ENCODE results near the gene LCMT2. TPM values are rescaled to one million over a fixed set of nuclear protein-coding genes. Genes with fewer than 3 reads are reported as not detected.
"Not testable (repeated sequence)": the region's sequence is repeated elsewhere in the genome, so short reads cannot be mapped to it uniquely, and the experiment has no call there.

The LCMT2 gene
- total RNA-seq, 1 donor from 2014 or later, result 15.7 TPM

DNA sequence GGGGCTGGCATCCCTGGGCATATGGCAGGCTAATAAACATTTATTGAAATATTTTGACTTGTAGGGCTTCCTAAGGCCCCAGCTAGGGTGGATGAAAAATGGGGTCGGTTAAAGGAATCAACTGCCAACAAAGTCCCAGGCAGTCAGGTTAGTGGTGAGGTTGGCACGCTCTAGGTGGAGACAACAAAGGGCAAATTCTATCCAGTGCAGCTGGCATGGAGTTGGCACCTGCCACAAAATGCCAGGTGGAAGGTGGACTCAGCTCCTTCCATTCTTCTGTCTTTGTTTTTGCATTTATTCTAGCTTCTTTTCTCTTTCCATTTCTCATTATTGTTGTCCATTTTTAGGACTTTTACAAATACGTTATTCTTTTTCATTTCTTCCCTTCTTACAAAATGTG lies 31.0 kb downstream of the LCMT2 start:
- no peak overlapping the region for H3K27ac Mint-ChIP-seq
- H3K27me3 Mint-ChIP-seq (ENCODE audit: low read depth), result peaks cover 37% of the 10 kb centered on the region
- H3K36me3 Mint-ChIP-seq (ENCODE audit: low read depth), result no peaks in the 10 kb centered on the region
- H3K4me3 Mint-ChIP-seq (ENCODE audit: low read depth), result no peak overlapping the region
- H3K9me3 Mint-ChIP-seq, result no peaks in the 10 kb centered on the region
- no peaks in the 10 kb centered on the region for H3K4me1 Mint-ChIP-seq (ENCODE audit: low read depth)
- intact Hi-C loops (cut with micrococcal nuclease), result no loop called here
- DNase-seq (ENCODE audit: low spot score), result no peak

DNA sequence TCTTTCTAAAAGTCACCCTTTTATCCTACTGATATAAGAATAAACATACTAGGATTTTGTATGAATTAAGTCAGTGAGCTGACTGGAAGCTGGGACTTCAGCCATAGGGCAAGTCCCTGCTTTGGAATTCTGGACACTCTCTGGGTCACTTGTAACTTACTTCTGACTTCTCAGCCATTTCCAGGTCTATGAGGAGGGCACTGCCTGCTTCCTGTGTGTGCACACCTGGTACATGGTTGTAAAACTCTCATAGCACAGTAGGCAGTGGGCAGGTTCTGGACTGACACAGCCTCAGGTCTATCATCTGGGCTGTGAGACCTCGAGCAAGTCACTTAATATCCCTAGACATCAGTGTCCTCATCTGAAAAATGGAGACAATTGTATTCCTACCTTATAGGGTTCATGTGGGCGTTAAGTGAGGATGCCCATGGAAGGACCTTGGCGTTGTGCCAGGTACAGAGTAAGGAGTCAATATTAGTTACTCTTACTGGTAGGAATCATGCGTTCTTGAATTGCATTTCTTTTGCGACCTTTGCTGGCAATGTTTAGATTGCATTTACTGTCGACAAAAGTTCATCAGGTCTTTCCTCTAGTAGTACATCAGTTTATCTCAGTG lies 36.2 kb downstream of the LCMT2 start:
- no peaks in the 10 kb centered on the region for H3K36me3 Mint-ChIP-seq (ENCODE audit: low read depth)
- no peaks in the 10 kb centered on the region for H3K4me1 Mint-ChIP-seq (ENCODE audit: low read depth)
- DNase-seq (ENCODE audit: low spot score), result no peak
- intact Hi-C loops (cut with micrococcal nuclease), result no loop called here
- H3K4me3 Mint-ChIP-seq (ENCODE audit: low read depth), result no peak overlapping the region
- H3K27ac Mint-ChIP-seq, result no peak overlapping the region
- peaks cover 54% of the 10 kb centered on the region for H3K27me3 Mint-ChIP-seq (ENCODE audit: low read depth)
- H3K9me3 Mint-ChIP-seq, result no peaks in the 10 kb centered on the region

DNA sequence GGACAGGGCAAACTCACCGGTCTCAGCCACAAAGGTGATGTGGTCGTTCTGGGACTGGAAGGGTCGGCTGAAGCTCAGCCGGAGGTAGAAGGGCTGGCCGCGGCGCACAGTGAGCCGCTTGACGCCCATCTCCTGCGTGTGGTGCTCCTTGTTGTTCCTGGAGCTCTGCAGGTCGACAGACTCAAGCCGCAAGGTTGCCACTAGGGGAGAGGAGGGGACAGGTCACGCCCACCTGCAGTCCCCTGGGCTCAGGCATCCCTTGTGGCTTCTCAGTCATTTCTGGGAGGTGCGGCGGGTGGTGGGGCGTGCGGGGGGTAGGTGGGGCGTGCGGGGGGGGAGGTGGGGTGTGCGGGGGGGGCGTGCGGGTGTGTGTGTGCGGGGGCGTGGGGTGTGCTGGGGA lies 36.9 kb downstream of the LCMT2 start:
- DNase-seq (ENCODE audit: low spot score), result no peak
- peaks cover 50% of the 10 kb centered on the region for H3K27me3 Mint-ChIP-seq (ENCODE audit: low read depth)
- no peaks in the 10 kb centered on the region for H3K36me3 Mint-ChIP-seq (ENCODE audit: low read depth)

DNA sequence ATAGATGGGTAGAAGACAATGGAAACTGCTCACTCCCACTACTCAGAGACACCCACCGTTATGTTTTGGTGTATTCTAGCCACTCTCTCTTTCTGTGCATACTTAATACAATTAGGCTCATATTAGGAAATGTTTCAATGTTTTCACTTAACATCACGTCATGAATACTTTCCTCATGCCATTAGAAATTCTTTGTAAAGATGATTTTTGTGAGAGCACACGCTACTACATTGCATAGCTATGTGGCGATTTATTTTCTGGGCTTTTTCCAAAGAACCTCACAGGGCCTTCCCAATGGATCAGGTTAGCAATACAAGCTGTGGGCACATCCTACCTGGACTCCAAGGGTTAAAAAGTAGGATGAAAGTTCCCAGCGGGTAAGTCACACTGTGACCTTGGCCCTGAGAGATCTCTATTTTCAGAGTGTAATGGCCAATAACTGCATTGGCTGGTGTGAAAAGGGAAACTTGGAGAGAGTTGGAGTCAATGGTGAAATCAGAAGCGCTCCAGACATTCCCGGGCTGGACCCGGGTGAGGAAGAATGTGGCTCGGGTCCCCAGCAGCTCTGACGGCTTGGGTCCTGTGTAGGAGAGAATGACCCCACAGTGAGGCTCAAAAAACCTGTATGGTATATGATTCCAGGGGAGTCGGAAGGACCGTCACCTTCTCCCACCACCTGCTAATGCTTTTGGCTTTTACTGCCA lies 37.8 kb downstream of the LCMT2 start:
- H3K4me1 Mint-ChIP-seq (ENCODE audit: low read depth), result no peaks in the 10 kb centered on the region
- no peak for DNase-seq (ENCODE audit: low spot score)
- peaks cover 52% of the 10 kb centered on the region for H3K27me3 Mint-ChIP-seq (ENCODE audit: low read depth)

More for the DNA sequence above, 36.9 kb downstream of the LCMT2 start:
- intact Hi-C loops (cut with micrococcal nuclease), result no loop called here
- H3K4me3 Mint-ChIP-seq (ENCODE audit: low read depth), result no peak overlapping the region
- H3K9me3 Mint-ChIP-seq, result no peaks in the 10 kb centered on the region
- H3K27ac Mint-ChIP-seq, result no peak overlapping the region
- no peaks in the 10 kb centered on the region for H3K4me1 Mint-ChIP-seq (ENCODE audit: low read depth)

DNA sequence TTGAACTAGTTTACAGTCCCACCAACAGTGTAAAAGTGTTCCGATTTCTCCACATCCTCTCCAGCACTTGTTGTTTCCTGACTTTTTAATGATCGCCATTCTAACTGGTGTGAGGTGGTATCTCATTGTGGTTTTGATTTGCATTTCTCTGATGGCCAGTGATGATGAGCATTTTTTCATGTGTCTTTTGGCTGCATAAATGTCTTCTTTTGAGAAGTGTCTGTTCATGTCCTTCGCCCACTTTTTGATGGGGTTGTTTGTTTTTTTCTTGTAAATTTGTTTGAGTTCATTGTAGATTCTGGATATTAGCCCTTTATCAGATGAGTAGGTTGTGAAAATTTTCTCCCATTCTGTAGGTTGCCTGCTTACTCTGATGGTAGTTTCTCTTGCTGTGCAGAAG lies 40.7 kb downstream of the LCMT2 start:
- H3K4me1 Mint-ChIP-seq (ENCODE audit: low read depth); DNase-seq (ENCODE audit: low spot score); H3K4me3 Mint-ChIP-seq (ENCODE audit: low read depth); H3K27ac Mint-ChIP-seq; intact Hi-C loops (cut with micrococcal nuclease); H3K36me3 Mint-ChIP-seq (ENCODE audit: low read depth); H3K9me3 Mint-ChIP-seq: not testable (repeated sequence)
- H3K27me3 Mint-ChIP-seq (ENCODE audit: low read depth), result peaks cover 40% of the 10 kb centered on the region

More for the DNA sequence above, 37.8 kb downstream of the LCMT2 start:
- Mint-ChIP-seq H3K36me3 (ENCODE audit: low read depth) (no peaks in the 10 kb centered on the region), H3K9me3 (no peaks in the 10 kb centered on the region), H3K27ac (no peak overlapping the region), H3K4me3 (ENCODE audit: low read depth) (no peak overlapping the region)
- intact Hi-C loops (cut with micrococcal nuclease), result no loop called here

DNA sequence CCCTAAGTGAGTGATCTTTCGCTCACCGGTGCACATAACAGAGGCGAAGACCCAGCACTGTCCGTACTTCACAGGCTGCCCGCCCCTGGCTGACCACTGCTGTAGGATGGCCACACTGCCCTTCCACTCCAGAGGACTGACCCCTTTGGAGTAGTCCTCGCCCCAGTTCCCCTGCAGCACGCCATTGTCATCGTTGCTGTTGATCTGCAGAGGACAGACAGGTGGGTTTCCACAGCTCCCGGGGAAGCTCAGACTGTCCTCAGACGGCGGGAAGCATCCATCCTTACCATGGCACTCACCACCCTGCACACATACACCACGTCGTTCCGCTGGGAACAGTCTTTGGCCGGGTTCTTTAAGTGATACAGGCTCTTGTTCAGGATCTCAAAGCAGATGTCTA lies 43.1 kb downstream of the LCMT2 start:
- intact Hi-C loops (cut with micrococcal nuclease), result no loop called here
- no peak overlapping the region for H3K27ac Mint-ChIP-seq

DNA sequence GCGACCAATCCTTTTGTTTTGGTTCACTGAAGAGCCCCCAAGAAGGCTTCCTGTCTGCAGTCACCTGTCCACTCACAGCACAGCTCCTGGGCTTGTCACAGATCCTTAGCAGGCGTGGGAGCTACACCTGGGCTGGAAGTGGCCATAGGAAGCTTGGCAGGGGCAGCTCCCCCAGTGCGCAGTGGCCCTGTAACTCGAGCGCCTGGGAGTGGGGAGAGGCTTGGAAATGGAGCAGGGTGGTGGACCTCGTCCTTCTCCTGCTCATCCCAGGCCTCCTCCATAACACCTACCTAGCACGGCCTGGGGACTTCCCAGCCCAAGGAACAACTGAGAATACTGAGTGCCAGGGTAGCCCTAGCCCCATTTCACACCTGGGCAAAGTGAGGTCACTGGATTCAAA lies 44.3 kb downstream of the LCMT2 start:
- no peak for DNase-seq (ENCODE audit: low spot score)
- peaks cover 2% of the 10 kb centered on the region for H3K4me1 Mint-ChIP-seq (ENCODE audit: low read depth)
- no peaks in the 10 kb centered on the region for H3K36me3 Mint-ChIP-seq (ENCODE audit: low read depth)
- no peaks in the 10 kb centered on the region for H3K9me3 Mint-ChIP-seq
- no peak overlapping the region for H3K27ac Mint-ChIP-seq
- peaks cover 12% of the 10 kb centered on the region for H3K27me3 Mint-ChIP-seq (ENCODE audit: low read depth)
- H3K4me3 Mint-ChIP-seq (ENCODE audit: low read depth), result no peak overlapping the region
- intact Hi-C loops (cut with micrococcal nuclease), result no loop called here

More for the DNA sequence above, 43.1 kb downstream of the LCMT2 start:
- no peak for DNase-seq (ENCODE audit: low spot score)
- Mint-ChIP-seq H3K9me3 (no peaks in the 10 kb centered on the region), H3K27me3 (ENCODE audit: low read depth) (peaks cover 20% of the 10 kb centered on the region), H3K4me3 (ENCODE audit: low read depth) (no peak overlapping the region), H3K4me1 (ENCODE audit: low read depth) (peaks cover 2% of the 10 kb centered on the region), H3K36me3 (ENCODE audit: low read depth) (no peaks in the 10 kb centered on the region)

DNA sequence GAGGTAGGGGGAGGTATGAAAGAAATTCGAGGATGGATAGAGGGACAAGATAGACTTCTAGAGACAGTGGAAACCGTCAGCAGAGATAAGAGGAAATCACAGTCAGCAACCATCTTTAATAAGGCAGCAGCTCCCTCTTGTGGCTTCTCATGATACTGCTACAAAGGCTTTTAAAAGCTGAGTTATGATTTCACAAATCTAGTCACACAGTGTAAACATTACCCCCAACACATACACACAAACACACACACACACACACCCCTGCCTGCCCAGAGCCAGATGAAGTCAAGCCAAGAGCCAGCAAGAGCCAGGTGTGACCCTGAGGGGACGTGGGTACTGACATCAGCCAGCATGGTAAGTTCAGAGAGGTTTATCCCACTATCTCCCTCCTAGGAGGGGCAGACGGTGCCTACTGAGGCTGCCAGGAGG lies 44.8 kb downstream of the LCMT2 start:
- H3K9me3 Mint-ChIP-seq, result no peaks in the 10 kb centered on the region
- H3K27ac Mint-ChIP-seq, result no peak overlapping the region
- H3K4me1 Mint-ChIP-seq (ENCODE audit: low read depth), result peaks cover 2% of the 10 kb centered on the region
- peak; percentile 34 for DNase-seq (ENCODE audit: low spot score)
- H3K36me3 Mint-ChIP-seq (ENCODE audit: low read depth), result no peaks in the 10 kb centered on the region
- H3K4me3 Mint-ChIP-seq (ENCODE audit: low read depth), result no peak overlapping the region
- peaks cover 7% of the 10 kb centered on the region for H3K27me3 Mint-ChIP-seq (ENCODE audit: low read depth)
- intact Hi-C loops (cut with micrococcal nuclease), result loop anchor here (1.0 kb wide), 2 partner anchors 60 to 98 kb away; no protein-coding TSS in a partner anchor

DNA sequence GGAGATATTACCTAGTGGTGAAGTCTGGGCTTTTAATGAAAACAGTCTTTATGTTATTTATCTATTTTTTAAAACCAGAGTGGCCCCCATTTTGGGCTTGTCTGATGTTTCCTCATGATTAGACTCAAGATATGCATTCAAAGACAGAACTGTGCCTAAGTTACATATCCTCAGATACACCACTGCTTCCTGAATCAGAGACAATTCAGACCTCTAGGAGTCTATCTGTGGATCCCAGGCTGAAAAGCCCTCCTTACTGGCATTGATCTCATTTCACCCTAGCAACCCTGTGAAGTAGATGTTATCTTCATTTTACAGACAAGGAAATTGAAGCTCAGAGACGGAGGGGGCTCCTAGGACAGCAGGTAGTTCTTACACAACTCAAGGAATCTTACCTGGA lies 46.8 kb downstream of the LCMT2 start:
- no peak overlapping the region for H3K27ac Mint-ChIP-seq
- H3K4me3 Mint-ChIP-seq (ENCODE audit: low read depth), result no peak overlapping the region
- DNase-seq (ENCODE audit: low spot score), result no peak
- H3K27me3 Mint-ChIP-seq (ENCODE audit: low read depth), result peaks cover 7% of the 10 kb centered on the region
- H3K36me3 Mint-ChIP-seq (ENCODE audit: low read depth), result no peaks in the 10 kb centered on the region
- intact Hi-C loops (cut with micrococcal nuclease), result no loop called here
- H3K9me3 Mint-ChIP-seq, result no peaks in the 10 kb centered on the region
- H3K4me1 Mint-ChIP-seq (ENCODE audit: low read depth), result peaks cover 2% of the 10 kb centered on the region

DNA sequence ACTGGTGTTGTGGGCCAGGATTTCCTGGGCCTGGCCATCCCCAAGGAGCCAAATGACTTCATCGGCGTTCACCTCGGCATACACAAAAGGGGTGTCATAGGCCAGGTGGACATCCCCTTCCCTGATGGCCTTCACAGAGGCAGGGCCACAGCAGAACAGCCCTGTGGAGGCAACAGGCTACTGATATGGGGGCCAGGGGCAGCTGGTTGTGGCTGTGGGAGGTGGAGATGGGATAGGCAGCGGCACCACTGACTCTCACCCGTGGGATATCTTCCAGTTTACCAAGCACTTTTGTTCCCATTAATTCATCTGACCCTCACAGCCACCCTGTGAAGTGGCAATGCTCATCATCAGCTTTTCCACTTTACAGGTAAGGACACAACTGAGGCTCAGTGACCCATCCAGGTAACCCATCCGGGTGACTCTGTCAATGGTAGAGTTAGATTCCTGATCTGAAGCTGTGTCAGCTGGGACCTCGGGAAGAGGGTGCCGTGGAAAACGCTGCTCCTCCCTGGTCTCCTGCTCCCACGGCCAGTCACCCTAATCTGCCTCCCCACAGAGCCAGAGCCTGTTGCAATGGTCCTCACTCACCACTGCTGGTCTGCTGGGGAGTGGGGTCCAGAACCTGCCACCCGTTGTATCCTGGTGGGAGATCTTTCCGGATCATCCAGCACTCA lies 48.3 kb downstream of the LCMT2 start:
- H3K4me3 Mint-ChIP-seq (ENCODE audit: low read depth), result no peak overlapping the region
- intact Hi-C loops (cut with micrococcal nuclease), result no loop called here

DNA sequence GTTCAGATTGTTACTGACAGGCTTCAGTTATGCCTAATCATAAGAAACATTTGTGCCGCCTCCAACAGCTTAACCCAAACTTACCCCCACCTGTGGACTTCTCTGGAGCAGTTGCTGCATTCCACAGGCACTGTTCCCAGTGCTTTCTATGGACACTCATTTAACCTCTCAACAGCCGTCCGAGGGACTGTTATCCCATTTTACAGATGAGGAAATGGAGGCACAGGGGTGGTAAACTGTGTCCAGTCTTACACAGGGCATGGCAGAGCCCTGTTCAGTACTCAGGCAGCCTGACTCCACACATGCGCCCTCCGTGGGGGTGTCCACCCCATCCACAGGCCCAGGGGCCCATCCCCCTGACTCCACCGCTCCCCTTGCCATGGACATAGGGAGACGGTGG lies 49.4 kb downstream of the LCMT2 start:
- no peak overlapping the region for H3K27ac Mint-ChIP-seq
- DNase-seq (ENCODE audit: low spot score), result no peak
- H3K9me3 Mint-ChIP-seq, result no peaks in the 10 kb centered on the region
- intact Hi-C loops (cut with micrococcal nuclease), result no loop called here
- peaks cover 1% of the 10 kb centered on the region for H3K27me3 Mint-ChIP-seq (ENCODE audit: low read depth)
- H3K4me1 Mint-ChIP-seq (ENCODE audit: low read depth), result peaks cover 2% of the 10 kb centered on the region
- no peak overlapping the region for H3K4me3 Mint-ChIP-seq (ENCODE audit: low read depth)
- no peaks in the 10 kb centered on the region for H3K36me3 Mint-ChIP-seq (ENCODE audit: low read depth)

More for the DNA sequence above, 48.3 kb downstream of the LCMT2 start:
- DNase-seq (ENCODE audit: low spot score), result no peak
- no peak overlapping the region for H3K27ac Mint-ChIP-seq
- peaks cover 2% of the 10 kb centered on the region for H3K4me1 Mint-ChIP-seq (ENCODE audit: low read depth)
- H3K36me3 Mint-ChIP-seq (ENCODE audit: low read depth), result no peaks in the 10 kb centered on the region
- H3K9me3 Mint-ChIP-seq, result no peaks in the 10 kb centered on the region
- peaks cover 1% of the 10 kb centered on the region for H3K27me3 Mint-ChIP-seq (ENCODE audit: low read depth)

DNA sequence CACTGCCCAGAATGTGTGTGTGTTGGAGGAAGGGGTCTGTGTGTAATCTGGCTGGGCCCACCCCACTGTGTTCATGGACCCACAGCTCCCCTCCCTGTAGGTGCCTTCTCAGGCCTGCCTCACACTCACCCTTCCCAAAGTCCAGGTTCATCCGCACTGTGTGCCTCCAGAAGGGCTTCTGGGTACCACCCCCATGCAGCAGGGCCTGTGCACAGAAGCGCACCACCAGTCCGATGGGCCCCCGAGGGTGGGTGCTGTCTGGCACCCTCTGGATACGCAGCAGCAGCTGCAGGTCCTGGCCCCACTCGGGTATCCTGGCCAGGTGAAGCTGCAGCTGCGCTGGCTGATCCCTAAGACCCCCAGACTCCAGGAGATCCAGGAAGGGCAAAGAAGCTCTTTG lies 50.9 kb downstream of the LCMT2 start:
- Mint-ChIP-seq H3K4me1 (ENCODE audit: low read depth) (no peaks in the 10 kb centered on the region), H3K4me3 (ENCODE audit: low read depth) (no peak overlapping the region), H3K27ac (no peak overlapping the region), H3K9me3 (no peaks in the 10 kb centered on the region), H3K36me3 (ENCODE audit: low read depth) (no peaks in the 10 kb centered on the region), H3K27me3 (ENCODE audit: low read depth) (no peaks in the 10 kb centered on the region)
- no peak for DNase-seq (ENCODE audit: low spot score)
- intact Hi-C loops (cut with micrococcal nuclease), result no loop called here

DNA sequence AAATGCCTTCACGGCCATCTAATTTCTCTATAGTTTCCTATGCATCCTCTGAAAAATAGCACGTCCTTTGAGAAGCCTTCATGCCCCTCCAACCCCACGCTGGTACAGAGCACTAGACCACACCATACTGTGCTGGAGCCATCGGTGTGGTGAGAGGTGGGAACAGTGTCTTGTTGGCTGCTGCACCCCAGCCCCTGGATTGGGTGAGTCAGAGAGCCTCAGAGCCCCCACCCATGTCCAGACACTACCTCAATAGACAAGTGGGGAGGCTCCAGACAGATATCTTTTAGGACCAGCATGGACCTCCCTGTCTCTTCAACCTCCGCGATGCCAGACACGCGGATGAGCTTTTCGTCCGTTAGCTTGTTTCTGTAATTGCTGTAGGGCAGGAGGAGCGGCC lies 51.5 kb downstream of the LCMT2 start:
- no peaks in the 10 kb centered on the region for H3K9me3 Mint-ChIP-seq
- intact Hi-C loops (cut with micrococcal nuclease), result no loop called here
- H3K36me3 Mint-ChIP-seq (ENCODE audit: low read depth), result no peaks in the 10 kb centered on the region
- H3K4me3 Mint-ChIP-seq (ENCODE audit: low read depth), result no peak overlapping the region
- no peak for DNase-seq (ENCODE audit: low spot score)
- H3K27ac Mint-ChIP-seq, result no peak overlapping the region
- no peaks in the 10 kb centered on the region for H3K27me3 Mint-ChIP-seq (ENCODE audit: low read depth)
- H3K4me1 Mint-ChIP-seq (ENCODE audit: low read depth), result no peaks in the 10 kb centered on the region
